Natural killer cell treated with Interleukin-12 subunit alpha and Interleukin-12 subunit beta and Interleukin-15 and Interleukin-18, amount 100 ng/mL, for 72 hours (primary cell): Measurements from ENCODE around the gene SLC16A10. TPM values are rescaled to one million over a fixed set of nuclear protein-coding genes. Genes with fewer than 3 reads are reported as not detected.
"Not testable (repeated sequence)": the region's sequence is repeated elsewhere in the genome, so short reads cannot be mapped to it uniquely, and the experiment has no call there.

Source experiments
- ATAC-seq, 2 donors: fragments of 150-1000 bp; cut with Tn5 transposase in 1 of 2; sonication (Bioruptor Pico), chemical (Tn5 transposase) in 1 of 2; 2 replicates each; pipeline ENCODE4 v1.10.0; 2021
- DNase-seq: peaks from one replicate; pipeline ENCODE4 v3.0.0; 2022; ENCODE audit warnings: low spot score
- H3K27ac Mint-ChIP-seq, 2 donors: 1 replicate in 1 of 2; 2 replicates in 1 of 2; pipeline ENCODE4 v1.8.0; 2022; ENCODE audit warnings: mixed read lengths in 2 of 2, mild to moderate bottlenecking in 1 of 2, moderate library complexity in 1 of 2
- H3K27me3 Mint-ChIP-seq, 2 donors: 1 replicate in 1 of 2; 2 replicates in 1 of 2; pipeline ENCODE4 v1.8.0; 2022; ENCODE audit warnings: mixed read lengths in 2 of 2
- H3K36me3 Mint-ChIP-seq: one replicate; pipeline ENCODE4 v1.8.0; 2022; ENCODE audit warnings: mixed read lengths
- H3K4me1 Mint-ChIP-seq, 2 donors: 1 replicate in 1 of 2; 2 replicates in 1 of 2; pipeline ENCODE4 v1.8.0; 2022; ENCODE audit warnings: low read depth in 2 of 2, mixed read lengths in 2 of 2, mild to moderate bottlenecking in 1 of 2
- H3K4me3 Mint-ChIP-seq: one replicate; pipeline ENCODE4 v1.8.0; 2022; ENCODE audit warnings: mixed read lengths
- H3K9me3 Mint-ChIP-seq: 2 replicates; pipeline ENCODE4 v1.8.0; 2022; ENCODE audit warnings: mixed read lengths
- total RNA-seq, 2 donors: library from RNA; stranded (reverse); gene quantifications; one replicate each; pipeline ENCODE4 v1.2.3, GENCODE V29; 2022

The SLC16A10 gene
- total RNA-seq, 2 donors from 2014 or later, result 0.48 to 0.59 TPM

DNA sequence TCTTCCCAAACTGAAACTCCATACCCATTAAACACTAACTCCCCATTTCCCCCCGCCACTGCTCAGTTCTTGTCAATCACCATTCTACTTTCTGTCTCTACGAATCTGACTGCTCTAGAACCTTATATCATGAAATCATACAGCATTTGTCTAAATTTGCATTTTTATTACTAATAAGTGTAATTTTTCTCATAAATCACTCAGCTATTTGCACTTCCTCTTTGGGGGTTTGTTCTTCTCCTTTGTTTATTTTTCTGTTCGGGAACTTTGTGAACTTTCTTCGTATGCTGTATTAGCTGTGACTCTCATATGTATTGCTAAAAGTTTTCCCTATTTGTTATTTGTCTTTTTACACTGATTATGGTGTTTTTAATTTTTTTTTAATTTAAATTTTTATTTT lies 152.2 kb downstream of the SLC16A10 start:
- peaks cover 15 to 22% of the 10 kb centered on the region in 2 donors for H3K27me3 Mint-ChIP-seq
- H3K27ac Mint-ChIP-seq, result no peak overlapping the region
- H3K4me1 Mint-ChIP-seq, result no peaks in the 10 kb centered on the region
- H3K9me3 Mint-ChIP-seq, result no peaks in the 10 kb centered on the region
- no peak for DNase-seq
- H3K4me3 Mint-ChIP-seq, result no peak overlapping the region
- no peaks in the 10 kb centered on the region for H3K36me3 Mint-ChIP-seq
- no peak for ATAC-seq

DNA sequence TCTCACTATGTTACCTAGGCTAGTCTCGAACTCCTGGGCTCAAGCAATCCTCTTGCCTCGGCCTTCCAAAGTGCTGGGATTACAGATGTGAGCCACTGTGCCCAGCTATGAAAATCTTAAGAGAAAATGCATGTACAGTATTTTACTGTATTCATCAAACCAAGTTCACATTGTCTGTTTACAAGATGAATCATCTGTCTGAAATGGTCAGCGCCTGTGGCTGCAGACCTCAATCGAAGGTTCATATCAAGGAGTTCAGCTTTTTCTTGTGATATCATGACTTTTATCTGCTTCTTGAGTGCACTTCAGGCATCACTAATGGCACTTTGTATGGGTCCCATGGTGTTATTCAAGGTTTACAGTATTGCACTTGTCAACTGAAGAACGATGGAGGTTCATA lies 155.1 kb downstream of the SLC16A10 start:
- Mint-ChIP-seq H3K4me1 (no peaks in the 10 kb centered on the region), H3K4me3 (no peak overlapping the region), H3K36me3 (no peaks in the 10 kb centered on the region), H3K27me3 (peaks cover 14 to 17% of the 10 kb centered on the region in 2 donors), H3K9me3 (no peaks in the 10 kb centered on the region), H3K27ac (no peak overlapping the region)
- ATAC-seq (no peak), DNase-seq (no peak)

DNA sequence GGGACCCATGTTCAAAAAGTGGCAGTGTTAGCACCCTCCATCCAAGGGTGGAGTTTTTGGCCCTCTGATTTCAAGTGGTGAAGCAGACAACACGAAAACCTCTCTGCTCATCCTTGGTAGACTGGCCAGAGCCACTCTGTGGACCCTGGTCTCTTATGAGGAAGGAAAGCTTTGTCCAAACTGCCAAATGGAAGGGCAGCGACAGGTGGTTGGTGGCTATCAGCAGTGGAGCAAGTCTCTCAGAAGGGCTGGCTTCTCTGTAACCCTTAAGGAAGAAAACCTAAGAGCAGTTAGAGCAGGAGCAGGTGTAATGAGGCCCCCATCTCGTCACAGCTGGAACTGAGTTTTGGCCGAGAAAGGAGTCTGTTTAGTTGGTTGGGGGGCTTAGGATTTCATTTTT lies 155.8 kb downstream of the SLC16A10 start:
- Mint-ChIP-seq H3K27ac (no peak overlapping the region), H3K4me1 (no peaks in the 10 kb centered on the region), H3K36me3 (no peaks in the 10 kb centered on the region), H3K27me3 (peaks cover 14 to 17% of the 10 kb centered on the region in 2 donors), H3K4me3 (no peak overlapping the region), H3K9me3 (no peaks in the 10 kb centered on the region)
- DNase-seq, result no peak
- no peak for ATAC-seq

DNA sequence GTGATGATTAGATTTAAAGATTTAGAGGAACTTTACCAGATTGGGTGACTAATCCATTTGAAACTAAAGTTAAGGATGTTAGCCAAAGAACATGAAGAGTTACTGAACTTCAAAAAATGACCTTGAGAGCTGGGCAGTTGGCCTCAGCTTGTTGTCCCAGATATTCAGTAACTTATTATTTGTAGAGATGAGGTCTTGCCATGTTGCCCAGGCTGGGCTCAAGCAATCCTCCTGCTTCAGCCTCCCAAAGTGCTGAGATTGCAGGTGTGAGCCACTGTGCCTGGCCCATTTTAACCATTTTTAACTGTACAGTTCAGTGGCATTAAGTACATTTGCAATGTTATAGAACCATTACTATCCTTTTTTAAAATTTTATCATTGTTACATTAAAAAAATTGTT lies 161.5 kb downstream of the SLC16A10 start:
- no peak overlapping the region for H3K4me3 Mint-ChIP-seq
- no peaks in the 10 kb centered on the region for H3K36me3 Mint-ChIP-seq
- H3K4me1 Mint-ChIP-seq, result no peaks in the 10 kb centered on the region
- H3K9me3 Mint-ChIP-seq, result no peaks in the 10 kb centered on the region
- ATAC-seq (no peak), DNase-seq (no peak)
- H3K27ac Mint-ChIP-seq, result no peak overlapping the region
- H3K27me3 Mint-ChIP-seq, result peaks cover 8 to 15% of the 10 kb centered on the region in 2 donors

DNA sequence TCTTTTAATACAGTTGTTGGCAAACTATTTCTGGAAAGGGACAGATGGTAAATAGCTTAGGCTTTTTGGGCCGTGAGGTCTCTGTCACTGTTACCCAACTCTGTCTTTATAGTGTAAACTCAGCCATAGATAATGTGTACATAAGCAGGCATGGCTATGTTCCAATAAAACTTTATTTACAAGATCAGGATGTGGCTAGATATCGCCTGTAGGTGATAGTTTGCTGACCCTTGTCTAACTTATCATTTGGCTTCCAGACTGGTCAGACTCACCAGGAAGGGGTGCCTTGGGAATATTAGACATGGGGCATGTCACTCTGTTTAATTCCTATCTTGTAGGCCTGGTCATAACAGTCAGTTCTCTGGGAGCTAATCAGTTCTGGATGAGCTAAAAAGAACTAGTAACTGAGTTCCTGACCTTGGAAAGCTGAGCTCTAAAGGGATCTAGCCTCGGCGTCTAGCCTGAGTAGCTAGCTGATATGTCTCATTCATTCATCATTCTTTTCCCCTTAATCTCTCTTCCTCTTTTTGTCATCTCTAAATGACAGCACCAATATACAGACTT lies 163.6 kb downstream of the SLC16A10 start:
- H3K4me1 Mint-ChIP-seq, result no peaks in the 10 kb centered on the region
- DNase-seq, result no peak
- no peaks in the 10 kb centered on the region for H3K36me3 Mint-ChIP-seq
- no peak for ATAC-seq
- peaks cover 7 to 16% of the 10 kb centered on the region in 2 donors for H3K27me3 Mint-ChIP-seq
- no peak overlapping the region for H3K4me3 Mint-ChIP-seq
- H3K9me3 Mint-ChIP-seq, result no peaks in the 10 kb centered on the region
- H3K27ac Mint-ChIP-seq, result no peak overlapping the region

DNA sequence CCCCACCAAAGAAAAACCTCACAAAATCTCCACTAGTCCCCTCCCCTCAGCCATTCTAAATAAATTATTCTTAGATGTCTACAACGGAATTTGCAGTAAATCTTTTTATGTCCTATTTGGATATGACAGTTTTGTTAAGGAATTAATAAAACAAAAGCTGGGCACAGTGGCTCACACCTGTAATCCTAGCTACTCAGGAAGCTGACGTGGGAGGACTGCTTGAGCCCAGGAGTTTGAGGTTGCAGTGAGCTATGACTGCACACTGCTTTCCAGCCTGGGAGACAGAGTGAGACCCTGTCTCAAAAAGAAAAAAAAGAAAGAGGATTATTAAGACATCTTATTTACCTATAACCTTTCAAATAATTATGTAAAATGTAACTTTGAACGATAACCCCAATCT lies 165.4 kb downstream of the SLC16A10 start:
- no peak for DNase-seq

DNA sequence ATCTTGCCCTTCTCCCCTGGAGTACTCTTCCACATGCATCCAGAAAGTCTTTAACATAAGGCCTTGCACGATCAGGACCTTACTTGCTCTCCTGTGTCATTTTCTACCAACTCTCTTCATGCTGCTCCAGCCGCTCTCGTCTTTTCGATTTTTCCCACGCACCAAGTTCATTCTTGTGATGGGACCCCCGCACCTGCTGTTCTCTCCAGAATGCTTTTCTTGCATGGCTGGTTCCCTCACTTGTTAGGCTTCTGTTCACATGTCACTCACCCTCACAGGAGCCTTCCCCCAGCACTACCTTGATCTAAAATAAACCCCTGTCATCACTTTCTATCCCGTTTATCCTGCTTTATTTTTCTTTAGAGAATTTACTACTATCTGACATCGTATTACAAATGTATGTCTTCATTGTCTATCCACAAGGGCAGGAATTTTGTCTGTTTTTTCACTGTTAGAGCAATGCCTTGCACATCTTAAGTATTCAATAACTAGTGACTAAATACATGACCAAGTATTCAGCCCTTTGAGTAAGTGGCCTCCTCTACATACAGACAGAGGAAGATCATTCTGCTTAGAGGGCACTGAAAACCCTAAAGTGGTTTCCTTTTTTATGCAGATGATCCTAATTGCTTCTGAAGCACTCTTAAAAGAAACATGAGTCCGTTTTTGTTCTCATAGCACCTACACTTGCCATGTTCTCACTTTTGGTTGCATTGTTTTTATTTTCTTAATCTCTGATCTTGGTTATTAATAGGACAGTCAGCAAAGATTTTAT lies 166.9 kb downstream of the SLC16A10 start:
- no peak for ATAC-seq
- peaks cover 7 to 16% of the 10 kb centered on the region in 2 donors for H3K27me3 Mint-ChIP-seq
- no peaks in the 10 kb centered on the region for H3K9me3 Mint-ChIP-seq
- H3K4me1 Mint-ChIP-seq, result peaks cover 5 to 8% of the 10 kb centered on the region in 2 donors
- DNase-seq, result no peak
- H3K27ac Mint-ChIP-seq, result no peak overlapping the region
- H3K36me3 Mint-ChIP-seq, result no peaks in the 10 kb centered on the region
- H3K4me3 Mint-ChIP-seq, result no peak overlapping the region

More for the DNA sequence above, 165.4 kb downstream of the SLC16A10 start:
- no peaks in the 10 kb centered on the region for H3K4me1 Mint-ChIP-seq
- no peak overlapping the region for H3K27ac Mint-ChIP-seq
- H3K9me3 Mint-ChIP-seq, result no peaks in the 10 kb centered on the region
- peaks cover 7 to 16% of the 10 kb centered on the region in 2 donors for H3K27me3 Mint-ChIP-seq
- H3K36me3 Mint-ChIP-seq, result no peaks in the 10 kb centered on the region
- ATAC-seq, result no peak
- H3K4me3 Mint-ChIP-seq, result no peak overlapping the region

DNA sequence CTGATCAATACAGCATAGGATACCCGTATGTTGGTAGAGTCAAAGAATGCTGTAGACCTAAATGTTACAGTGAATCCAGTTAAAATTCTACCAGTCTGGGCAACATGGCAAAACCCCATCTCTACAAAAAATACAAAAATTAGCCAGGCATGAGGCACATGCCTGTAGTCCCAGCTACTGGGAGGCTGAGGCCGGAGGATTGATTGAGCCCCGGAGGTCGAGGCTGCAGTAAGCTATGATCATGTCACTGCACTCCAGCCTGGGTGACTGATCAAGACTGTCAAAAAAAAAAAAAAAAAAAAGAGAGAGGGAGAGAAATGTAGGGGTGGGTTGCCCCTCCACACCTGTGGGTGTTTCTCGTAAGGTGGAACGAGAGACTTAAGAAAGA lies 167.5 kb downstream of the SLC16A10 start:
- Mint-ChIP-seq H3K4me1 (peaks cover 5 to 9% of the 10 kb centered on the region in 2 donors), H3K4me3 (no peak overlapping the region), H3K36me3 (no peaks in the 10 kb centered on the region), H3K27me3 (peaks cover 7 to 16% of the 10 kb centered on the region in 2 donors), H3K27ac (no peak overlapping the region), H3K9me3 (no peaks in the 10 kb centered on the region)
- ATAC-seq (no peak), DNase-seq (no peak)

DNA sequence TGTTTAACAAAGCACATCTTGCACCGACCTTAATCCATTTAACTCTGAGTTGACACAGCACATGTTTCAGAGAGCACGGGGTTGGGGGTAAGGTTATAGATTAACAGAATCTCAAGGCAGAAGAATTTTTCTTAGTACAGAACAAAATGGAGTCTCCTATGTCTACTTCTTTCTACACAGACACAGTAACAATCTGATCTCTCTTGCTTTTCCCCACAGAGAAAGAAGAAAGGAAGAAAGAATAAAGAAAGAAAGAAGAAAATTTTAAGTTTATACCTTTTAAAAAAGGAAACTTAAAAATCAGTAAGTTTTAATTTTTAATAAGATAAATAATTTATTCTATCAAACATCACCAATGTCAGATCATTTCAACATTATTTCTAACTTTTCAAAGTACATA lies 168.5 kb downstream of the SLC16A10 start:
- not testable (repeated sequence) for DNase-seq, H3K9me3 Mint-ChIP-seq, H3K4me3 Mint-ChIP-seq, ATAC-seq, H3K27ac Mint-ChIP-seq, H3K36me3 Mint-ChIP-seq
- H3K27me3 Mint-ChIP-seq, result peaks cover 7 to 16% of the 10 kb centered on the region in 2 donors
- H3K4me1 Mint-ChIP-seq, result peaks cover 5 to 16% of the 10 kb centered on the region in 2 donors

DNA sequence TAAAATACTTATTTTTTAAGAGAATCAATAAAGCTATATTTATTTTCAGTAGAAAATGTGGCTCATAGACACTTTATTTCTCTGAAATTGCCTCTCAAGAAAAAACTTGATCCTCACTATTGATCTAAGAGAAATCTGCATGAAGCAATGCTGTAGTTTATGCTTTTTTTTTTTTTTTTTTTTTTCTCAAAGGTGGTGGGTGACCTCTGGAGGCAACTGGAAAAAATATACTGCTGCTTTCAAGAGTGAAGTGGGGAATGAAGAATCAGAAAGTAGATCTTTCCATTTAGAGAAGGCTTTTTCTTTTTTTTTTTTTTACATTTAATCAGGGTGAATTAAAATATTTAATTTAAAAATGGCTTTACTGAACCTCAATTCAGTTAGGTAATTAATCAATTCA lies 169.3 kb downstream of the SLC16A10 start:
- Mint-ChIP-seq H3K36me3 (no peaks in the 10 kb centered on the region), H3K9me3 (no peaks in the 10 kb centered on the region), H3K27ac (no peak overlapping the region), H3K27me3 (peaks cover 7 to 16% of the 10 kb centered on the region in 2 donors), H3K4me1 (peaks cover 5 to 18% of the 10 kb centered on the region in 2 donors), H3K4me3 (no peak overlapping the region)
- ATAC-seq, result no peak
- DNase-seq, result no peak

DNA sequence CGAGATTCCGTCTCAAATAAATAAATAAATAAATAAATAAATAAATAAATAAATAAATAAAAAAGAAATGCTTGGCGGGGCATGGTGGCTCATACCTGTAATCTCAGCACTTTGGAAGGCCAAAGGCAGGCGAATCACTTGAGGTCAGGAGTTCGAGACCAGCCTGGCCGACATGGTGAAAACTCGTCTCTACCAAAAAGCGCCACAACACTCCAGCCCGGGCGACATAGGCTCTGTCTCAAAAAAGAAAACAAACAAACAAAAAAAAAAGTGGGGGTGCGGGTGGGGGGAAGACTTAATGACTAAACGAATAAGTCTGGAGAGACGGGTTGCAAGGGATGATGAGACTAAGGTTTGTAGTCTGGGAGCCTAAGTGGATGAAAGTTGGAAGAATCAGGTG lies 170.7 kb downstream of the SLC16A10 start:
- H3K4me1 Mint-ChIP-seq, result peaks cover 5 to 18% of the 10 kb centered on the region in 2 donors
- peak overlapping the region; percentile 72 to 74 for H3K27ac Mint-ChIP-seq
- ATAC-seq (no peak), DNase-seq (no peak)
- peaks cover 7 to 16% of the 10 kb centered on the region in 2 donors for H3K27me3 Mint-ChIP-seq
- H3K36me3 Mint-ChIP-seq, result no peaks in the 10 kb centered on the region
- H3K4me3 Mint-ChIP-seq, result peak overlapping the region; percentile 83
- no peaks in the 10 kb centered on the region for H3K9me3 Mint-ChIP-seq

DNA sequence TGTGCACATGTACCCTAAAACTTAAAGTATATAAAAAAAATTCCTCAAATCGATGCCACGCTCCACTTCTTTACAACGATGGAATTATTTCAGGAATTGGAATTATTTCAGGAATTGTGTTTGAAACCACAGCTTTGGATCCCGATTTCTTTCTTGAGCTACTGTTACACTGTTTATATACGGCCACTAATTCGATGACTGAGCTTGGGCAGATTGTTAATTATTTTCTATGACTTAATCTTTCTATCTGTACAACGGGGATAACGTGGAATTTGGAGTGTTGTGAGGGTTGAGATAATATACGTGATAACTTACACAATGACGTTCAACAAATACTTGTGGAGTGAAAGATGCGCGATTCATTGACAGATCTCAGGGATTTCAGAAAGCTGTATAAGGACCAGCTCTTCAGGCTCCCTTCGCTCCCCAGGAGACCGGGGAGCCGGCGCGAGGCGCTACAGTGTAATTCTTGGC lies 171.3 kb downstream of the SLC16A10 start:
- Mint-ChIP-seq H3K9me3 (no peaks in the 10 kb centered on the region), H3K27ac (peak overlapping the region; percentile 72 to 74), H3K4me3 (peak overlapping the region; percentile 83), H3K36me3 (peaks cover 1% of the 10 kb centered on the region), H3K4me1 (peaks cover 6 to 19% of the 10 kb centered on the region in 2 donors), H3K27me3 (peaks cover 7 to 13% of the 10 kb centered on the region in 2 donors)
- DNase-seq (no peak), ATAC-seq (no peak)

DNA sequence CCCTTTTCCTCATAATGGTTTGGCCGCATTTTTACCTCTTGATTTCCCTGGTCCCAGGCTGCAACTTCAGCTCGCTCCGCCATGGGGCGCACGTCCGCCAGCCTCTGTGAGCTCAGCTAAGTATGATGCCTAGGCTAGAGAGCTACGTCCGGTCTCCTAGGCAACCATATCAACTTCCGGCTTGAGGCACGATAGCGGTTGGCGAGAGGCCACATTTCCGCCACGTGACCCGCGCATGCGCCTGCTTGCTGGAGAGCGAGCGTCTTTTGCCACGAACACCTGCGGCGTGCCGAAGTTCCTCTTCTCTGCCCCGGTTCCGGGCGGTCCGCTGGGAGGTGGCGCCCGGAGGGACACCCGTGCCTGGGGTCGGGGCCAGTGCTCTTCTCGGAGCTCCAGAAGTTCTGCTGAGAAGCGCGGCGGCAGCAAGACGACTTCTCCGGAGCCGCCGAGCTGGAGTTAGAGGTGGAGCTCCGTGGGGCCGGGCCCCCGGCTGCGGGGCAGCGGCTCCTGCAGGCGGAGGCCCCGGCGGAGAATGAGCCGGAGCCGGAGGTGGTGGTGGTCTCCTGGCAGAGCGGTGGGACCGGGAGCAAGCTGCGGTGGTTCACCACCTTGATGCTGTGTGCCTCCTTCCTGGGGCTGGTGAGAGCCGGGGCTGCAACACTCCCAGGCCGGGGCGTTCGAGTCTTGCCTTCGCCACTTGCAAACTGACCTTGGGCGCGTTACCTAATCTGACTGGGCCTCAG lies 172.0 kb downstream of the SLC16A10 start:
- Mint-ChIP-seq H3K27ac (peak overlapping the region; percentile 72 to 74), H3K36me3 (peaks cover 5% of the 10 kb centered on the region), H3K4me3 (peak overlapping the region; percentile 83), H3K9me3 (no peaks in the 10 kb centered on the region), H3K4me1 (peaks cover 12 to 23% of the 10 kb centered on the region in 2 donors), H3K27me3 (peaks cover under 1 to 7% of the 10 kb centered on the region in 2 donors)
- ATAC-seq (peak; percentile 99 to 100), DNase-seq (peak; percentile 99)
